Suppressor macrophage treated with lipopolysaccharide for 1 hour (primary cell): ENCODE data around the gene HIVEP2.

Experiments
- DNase-seq, 3 donors: peaks; one replicate each; pipeline ENCODE4 v3.0.0-alpha.2; 2020 to 2022

Gene HIVEP2, protein sequence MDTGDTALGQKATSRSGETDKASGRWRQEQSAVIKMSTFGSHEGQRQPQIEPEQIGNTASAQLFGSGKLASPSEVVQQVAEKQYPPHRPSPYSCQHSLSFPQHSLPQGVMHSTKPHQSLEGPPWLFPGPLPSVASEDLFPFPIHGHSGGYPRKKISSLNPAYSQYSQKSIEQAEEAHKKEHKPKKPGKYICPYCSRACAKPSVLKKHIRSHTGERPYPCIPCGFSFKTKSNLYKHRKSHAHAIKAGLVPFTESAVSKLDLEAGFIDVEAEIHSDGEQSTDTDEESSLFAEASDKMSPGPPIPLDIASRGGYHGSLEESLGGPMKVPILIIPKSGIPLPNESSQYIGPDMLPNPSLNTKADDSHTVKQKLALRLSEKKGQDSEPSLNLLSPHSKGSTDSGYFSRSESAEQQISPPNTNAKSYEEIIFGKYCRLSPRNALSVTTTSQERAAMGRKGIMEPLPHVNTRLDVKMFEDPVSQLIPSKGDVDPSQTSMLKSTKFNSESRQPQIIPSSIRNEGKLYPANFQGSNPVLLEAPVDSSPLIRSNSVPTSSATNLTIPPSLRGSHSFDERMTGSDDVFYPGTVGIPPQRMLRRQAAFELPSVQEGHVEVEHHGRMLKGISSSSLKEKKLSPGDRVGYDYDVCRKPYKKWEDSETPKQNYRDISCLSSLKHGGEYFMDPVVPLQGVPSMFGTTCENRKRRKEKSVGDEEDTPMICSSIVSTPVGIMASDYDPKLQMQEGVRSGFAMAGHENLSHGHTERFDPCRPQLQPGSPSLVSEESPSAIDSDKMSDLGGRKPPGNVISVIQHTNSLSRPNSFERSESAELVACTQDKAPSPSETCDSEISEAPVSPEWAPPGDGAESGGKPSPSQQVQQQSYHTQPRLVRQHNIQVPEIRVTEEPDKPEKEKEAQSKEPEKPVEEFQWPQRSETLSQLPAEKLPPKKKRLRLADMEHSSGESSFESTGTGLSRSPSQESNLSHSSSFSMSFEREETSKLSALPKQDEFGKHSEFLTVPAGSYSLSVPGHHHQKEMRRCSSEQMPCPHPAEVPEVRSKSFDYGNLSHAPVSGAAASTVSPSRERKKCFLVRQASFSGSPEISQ (N-terminal part only)

GRCh38 chr6:142945049-142945445 lies at the start of gene HIVEP2:
HIVEP2 (minus strand) TSS chr6:142945176; CDS start chr6:142774738, 170,438 bp downstream.
- DNase-seq: peak; percentile 87 to 95 (median 91)

DNA sequence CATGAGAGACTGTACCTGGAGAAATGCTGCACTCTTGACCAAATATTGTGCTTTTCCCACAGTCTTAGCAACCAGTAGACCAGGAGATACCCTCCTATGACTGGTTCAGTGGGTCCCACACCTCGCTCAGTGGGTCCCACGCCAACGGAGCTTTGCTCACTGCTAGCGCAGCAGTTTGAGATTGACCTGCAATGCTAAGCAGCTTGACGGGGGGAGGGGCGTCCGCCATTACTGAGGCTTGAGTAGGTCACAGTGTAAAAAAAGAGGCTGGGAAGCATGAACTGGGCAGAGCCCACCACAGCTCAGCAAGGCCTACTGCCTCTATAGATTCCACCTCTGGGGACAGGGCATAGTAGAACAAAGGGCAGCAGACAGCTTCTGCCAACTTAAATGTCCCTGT lies 49.0 kb upstream of the HIVEP2 start:
- DNase-seq: no peak

DNA sequence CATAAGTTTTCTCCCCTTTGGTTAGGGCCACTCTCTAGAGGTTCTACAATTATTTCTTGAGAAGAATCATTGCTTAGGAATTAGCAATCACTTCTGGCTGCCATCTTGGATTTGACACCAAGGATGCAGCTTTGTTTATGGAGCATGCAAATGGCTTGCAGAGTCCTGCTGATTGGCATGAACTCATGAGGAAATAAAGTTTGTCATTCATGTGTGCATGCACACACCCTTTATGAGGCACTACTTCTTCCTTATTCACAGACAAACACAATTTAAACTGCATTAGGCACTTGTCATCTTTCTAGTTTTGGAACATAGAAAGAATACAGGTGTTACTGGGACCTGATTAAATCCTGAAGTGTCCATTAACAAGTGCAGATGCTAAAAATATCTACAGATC lies 42.5 kb upstream of the HIVEP2 start:
- DNase-seq: no peak

DNA sequence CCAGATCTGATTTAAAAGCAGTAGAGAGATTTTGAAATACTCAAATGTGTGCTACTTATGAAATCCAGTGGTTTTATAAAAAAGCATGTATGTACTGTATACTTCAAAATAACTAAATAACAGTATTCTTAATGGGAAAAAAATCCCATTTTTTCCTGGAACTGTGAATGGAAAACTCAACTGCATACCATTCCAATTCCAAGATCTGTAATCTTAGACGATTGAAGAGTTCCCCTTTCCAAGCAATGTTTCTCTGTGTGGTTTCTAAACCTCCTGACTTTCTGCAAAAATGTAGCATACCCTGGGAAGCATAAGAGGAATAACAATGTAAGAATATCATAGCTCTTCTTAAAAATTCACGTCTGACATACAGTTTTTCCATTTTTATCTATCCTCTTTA lies 40.3 kb upstream of the HIVEP2 start:
- DNase-seq: no peak

- no peak for DNase-seq
Observed at GRCh38 chr6:142984386-142984785, 39.4 kb upstream of the HIVEP2 start.

DNA sequence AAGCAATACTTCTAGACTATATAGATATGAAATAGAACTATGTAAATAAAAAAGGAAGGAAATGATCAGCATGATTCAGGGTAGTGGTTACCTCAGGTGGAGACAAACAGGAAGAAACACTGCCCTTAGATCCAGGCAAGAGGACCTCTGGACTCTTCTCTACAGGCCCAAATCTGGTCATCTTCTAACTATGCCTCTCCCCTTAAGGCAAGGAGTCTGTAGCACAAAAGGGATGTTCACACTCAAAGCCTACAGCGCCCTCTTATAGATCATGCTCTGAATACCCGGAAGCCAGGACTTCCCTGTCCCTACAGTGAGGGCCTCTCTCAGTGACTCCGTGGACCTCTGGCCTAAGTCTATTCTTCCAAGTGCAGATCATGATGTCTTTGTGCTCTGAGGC lies 30.4 kb upstream of the HIVEP2 start:
- DNase-seq: no peak

GRCh38 chr6:142970941-142971340 lies 26.0 kb upstream of the HIVEP2 start:
- DNase-seq: peak; percentile 53 to 74 (median 63)

DNA sequence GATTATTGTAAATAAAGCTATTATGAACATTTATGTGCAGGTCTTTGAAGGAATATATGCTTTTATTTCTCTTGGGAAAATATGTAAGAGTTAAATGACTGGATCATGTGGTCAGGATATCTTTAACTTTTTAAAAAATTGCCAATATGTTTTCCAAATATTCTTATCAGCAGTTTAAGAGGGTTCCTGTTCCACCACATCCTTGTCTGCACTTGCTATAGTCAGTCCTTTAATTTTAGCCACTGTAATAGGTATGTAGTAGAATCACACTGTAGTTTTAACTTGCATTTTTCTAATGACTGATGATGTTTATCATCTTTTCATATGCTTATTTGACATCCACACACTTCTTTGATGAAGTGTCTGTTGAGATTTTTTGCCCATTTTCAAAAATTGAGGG lies 23.6 kb upstream of the HIVEP2 start:
- DNase-seq: peak in 1 of 3 donors; percentile 16

DNA sequence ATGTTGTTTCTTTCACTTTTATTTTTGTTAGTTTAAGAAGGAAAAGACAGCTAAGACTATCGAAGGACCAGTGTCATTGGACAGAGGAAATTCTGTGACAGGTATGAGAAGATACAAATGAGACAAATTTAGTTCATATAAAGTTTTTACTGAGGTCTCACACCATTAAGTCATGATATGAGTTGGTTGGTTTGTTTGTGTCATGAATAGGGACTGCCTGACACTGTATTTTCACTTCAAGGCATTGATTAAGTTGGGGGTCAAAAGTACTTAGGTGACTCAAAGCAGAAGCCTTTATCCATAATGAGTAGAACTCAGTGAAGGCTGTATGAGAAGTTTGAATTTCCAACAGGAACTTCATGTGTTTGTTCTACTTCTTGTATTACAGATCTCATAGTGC lies 21.3 kb upstream of the HIVEP2 start:
- peak in 1 of 3 donors; percentile 18 for DNase-seq

- DNase-seq: no peak
Observed at GRCh38 chr6:142965164-142965563, 20.2 kb upstream of the HIVEP2 start.

- peak; percentile 62 to 90 (median 87) for DNase-seq
Observed at GRCh38 chr6:142960098-142960497, 15.1 kb upstream of the HIVEP2 start.

DNA sequence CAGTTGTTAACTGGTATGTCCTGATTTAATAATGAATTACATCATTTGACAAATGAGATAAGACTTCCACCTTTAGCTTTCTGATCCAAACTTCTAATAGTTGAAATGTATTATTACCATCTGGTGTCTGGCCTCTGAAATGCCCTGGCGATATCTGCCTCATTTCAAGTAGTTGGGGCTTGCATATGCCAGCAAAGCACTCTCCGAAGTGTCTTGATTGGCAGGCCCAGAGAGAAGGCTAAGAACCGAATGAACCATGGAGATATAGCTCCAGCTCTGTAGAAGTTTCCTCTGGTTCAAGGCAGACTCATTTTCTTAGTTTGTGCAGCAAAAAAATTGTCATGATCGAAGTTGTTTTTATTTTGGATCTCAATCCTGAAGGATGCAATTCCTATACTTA lies 13.4 kb upstream of the HIVEP2 start:
- DNase-seq: no peak

GRCh38 chr6:142956726-142957125 lies 11.8 kb upstream of the HIVEP2 start:
- no peak for DNase-seq

DNA sequence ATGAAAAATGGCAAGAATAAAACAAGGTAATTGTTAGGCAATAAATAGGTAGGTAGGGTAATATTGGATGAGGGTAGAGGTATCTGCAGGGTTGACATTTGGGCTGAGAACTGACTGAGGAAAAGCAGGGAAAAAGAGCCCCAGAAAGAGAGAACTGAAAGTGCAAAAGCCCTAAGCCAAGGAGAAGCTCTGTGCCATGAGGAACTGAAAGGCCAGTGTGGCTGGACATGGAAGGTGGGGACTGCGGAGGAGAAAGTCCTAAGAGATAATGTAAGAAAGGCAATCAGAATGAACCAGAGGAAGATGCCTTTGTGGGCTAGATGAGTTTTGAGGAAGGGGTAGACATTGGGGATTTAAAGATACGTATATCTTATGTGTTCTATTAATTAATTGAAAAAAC lies 9.9 kb upstream of the HIVEP2 start:
- peak; percentile 74 to 81 (median 75) for DNase-seq

DNA sequence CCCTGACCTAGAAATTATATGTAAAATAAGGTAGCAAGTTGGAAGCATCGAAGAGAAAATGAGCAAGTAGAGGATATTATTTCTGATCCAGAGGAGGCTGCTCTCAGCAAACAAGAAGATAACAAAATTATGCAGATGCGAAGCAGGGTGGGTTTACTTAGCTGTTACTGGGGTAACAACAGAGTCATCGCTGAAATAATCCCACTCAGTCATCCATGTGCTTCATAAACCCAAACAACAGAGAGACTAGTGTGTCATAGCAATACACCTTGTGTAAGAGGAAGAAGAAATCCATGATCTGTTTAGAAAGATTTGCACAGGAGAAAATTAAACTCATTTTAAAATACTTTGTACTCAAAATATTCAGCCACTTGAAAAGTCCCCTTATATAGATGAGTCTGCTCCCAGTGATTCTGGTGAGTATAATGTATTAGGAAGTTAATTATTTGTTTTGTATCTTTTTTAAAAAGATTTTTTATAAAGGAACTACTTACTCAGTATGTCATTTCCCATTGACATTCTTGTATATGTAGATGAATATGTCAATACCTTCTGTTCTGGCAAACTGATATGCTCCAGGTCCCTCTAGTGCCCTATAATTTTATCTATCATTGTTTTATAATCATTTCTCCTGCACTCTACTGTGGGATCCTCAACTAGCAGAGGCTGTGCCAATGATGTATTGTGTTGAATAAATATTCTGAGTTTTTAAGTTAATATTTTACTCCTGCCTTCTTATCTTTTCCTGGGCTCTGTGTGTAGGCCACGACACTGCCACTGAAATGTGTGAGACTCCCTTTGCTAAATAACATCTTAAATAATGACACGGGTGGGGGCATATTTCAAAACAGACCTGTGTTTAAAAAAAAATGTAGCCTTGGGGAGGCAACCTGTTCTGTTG lies 8.6 kb upstream of the HIVEP2 start:
- DNase-seq: peak in 1 of 3 donors; percentile 31

- DNase-seq: peak; percentile 48 to 69 (median 53)
Observed at GRCh38 chr6:142952614-142953013, 7.6 kb upstream of the HIVEP2 start.

DNA sequence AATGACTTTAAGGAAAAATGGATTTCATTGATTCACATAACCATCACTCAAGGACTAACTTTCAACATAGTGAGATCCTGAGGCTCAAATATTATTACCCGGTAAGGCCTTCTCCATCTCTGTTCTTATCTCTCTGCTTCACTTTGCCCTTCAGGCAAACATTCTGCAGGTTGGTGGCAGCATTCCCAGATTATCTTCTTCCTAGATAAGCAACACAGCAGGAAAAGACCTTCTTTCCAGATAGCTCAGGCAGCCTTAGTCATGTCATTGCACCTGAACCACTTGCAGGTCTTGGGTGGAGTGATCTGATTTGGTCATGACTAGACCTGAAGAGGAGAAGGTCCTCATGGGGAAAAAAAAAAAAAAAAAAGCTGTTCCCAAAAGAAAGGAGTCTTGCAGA lies 5.3 kb upstream of the HIVEP2 start:
- DNase-seq: no peak

DNA sequence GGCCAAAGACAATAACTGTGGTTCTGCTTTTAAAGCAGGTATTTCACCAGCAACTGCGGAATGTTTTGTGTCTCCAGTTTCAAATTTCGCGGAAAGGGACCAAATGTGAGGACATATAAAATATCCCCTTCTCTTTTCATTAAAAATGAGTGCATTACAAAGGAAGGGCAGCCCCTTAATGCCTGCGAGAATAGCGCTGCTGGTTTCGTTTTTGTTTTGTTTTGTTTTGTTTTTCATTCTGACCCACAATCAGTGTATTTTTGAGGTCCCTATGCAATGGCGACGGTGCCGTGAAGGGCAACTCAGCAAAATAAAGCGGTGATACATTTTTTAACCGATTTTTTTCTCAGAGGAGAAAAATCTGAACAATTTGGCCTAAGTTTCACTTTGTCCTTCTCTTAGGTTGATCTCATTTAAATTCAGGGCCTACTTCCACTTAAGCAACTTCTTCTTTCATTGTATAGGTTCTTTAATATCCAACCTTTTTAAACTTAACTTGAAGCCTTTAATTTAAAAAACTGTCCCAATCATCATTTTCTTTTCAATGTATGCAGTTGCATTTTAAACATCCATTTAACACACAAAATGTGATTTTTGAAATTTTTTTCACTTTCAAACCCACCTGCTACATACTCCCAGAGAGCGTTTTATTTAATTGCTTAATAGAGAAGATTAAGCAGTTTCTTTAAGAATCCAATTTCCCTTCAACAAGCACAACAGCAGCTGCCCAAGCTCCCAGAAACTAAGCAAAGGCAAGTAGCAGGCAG lies 2.9 kb upstream of the HIVEP2 start:
- peak in 2 of 3 donors; percentile 96 to 99 for DNase-seq

DNA sequence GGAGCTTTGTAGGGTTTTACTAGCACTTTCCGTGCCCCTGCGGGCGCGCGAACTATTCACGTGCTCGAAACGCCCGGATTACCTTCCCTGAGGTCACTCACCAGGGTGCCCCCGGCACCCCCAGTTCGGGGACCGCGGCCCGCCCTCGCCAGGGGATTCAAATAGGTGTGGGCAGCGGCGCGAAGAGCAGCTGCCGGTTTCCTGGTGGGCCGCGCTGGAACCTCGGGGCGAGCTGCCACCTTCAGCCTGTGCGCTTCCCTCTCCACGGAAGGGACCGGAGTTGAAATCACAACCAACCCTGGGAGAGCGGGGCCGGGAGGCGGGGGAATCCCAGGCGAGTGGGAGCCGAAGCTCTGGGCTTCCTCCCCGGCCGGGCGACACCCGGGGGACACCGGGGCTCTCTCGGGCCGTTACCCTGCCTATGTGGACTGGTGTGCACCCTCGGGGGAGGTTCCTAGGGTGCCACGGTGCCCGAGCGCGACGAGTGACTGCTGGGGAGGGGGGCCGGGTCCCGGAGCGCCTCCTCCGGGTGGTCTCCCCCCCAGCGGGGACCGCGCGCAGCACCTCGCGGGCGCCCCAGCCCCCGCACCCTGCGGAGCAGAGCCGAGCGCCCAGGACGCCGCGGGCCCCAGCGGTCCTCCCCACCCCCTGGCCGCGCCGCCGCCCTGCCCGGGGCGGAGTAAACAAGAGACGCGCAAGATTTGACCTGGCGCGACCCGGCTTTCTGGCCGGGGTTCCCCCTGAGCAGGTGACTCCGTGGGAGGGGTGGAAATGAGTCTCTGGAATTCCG lies 2.1 kb upstream of the HIVEP2 start:
- peak; percentile 91 to 98 (median 92) for DNase-seq

DNA sequence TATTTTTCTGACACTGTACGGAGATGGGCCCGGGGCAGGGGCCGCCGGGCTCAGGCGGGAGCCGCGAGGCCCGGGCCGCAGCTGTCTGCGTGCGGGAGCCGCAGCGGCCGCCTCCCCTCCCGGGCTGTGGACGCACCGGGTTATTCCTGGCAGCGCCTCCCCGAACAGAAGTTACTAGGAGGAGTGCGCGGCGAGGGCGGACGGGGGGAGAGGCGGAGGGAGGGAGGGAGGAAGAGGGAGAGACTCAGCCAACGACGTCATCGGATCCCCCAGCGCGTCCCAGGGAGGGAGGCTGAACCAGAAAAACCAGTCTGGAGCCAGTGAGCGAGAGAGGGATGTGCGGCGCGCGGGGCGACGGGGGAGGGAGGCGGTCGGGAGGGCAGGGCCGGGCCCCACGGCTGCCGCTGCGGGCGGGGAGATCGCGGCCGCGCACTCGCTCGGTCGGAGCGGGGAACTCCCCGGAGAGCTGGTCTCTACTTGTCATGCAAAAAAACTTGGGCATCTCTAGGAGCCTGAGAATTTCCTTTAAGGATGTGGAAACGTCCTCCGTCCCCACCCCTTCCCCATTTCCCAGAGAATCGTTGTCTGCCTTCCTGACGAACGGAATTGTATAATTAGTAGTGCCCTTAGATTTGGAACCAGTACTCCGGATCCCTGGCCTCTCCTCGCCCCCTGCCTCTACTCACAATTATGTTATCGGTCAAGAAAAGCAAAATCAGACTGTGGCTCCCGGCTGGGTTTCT lies 1.4 kb upstream of the HIVEP2 start:
- peak; percentile 97 to 98 (median 97) for DNase-seq
